Erythroblast (primary cell): Measurements from ENCODE around the gene PCDHA3.
"Not testable (repeated sequence)": the region's sequence is repeated elsewhere in the genome, so short reads cannot be mapped to it uniquely, and the experiment has no call there.

Source experiments
- GATA1 ChIP-seq: IDR thresholded peaks from 2 replicates; pipeline ENCODE4 v1.6.1; 2011; ENCODE audit warnings: low read depth, mild to moderate bottlenecking, control low read depth, low read length, moderate library complexity
- POLR2A ChIP-seq: IDR thresholded peaks from 2 replicates; pipeline ENCODE4 v1.6.1; 2011; ENCODE audit warnings: mild to moderate bottlenecking, low read length

- TF ChIP-seq POLR2A, GATA1: not testable (repeated sequence)
Observed at GRCh38 chr5:140808241-140808888, 7.5 kb downstream of the PCDHA3 start.
